Pons (tissue), 1 donor: ENCODE results near the gene MLKL.

Experiments
- DNase-seq: peaks from one replicate; pipeline ENCODE4 v3.0.0-alpha.2; 2016; ENCODE audit warnings: low spot score

Gene MLKL

GRCh38 chr16:74700438-74701225 is at the start of gene MLKL:
MLKL (minus strand) TSS chr16:74700862; CDS start chr16:74695757, 5,105 bp downstream.
- DNase-seq = peak; percentile 66

DNA sequence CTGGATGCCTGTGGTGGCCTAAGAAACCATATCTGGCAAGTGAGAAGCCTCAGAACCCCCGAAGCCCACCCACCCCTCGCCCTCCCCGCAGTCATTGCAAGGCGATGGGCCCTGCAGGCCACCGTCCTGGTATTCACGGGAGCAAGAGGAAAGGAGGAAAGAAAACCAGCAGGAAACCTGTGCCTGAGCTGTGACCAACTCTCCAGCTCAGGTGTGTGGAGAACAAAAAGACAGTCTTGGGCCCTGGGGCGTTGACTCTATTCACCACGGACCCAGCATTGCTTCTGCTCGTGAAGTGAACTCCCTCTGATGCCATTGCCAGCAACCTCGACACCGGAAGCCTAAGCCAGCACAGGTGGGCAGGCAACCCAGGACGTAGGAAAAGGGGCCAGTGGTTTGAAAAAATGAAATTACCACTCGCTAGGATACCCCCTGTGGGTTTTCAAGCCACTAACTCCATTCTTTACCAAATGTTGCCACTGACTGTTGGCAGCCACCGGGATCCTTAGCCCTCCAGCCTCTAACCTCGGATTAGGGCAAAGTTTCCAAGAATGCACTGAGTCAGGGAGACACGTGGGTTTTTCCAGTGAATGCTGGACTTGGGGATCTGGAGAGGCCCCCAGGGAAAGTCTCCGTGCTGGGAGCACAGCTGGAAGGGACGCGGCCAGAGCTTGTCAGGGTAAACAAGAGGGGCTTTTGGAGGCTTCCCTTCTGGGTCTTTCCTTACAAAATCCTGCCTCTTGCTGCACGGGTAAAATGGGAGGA is 48.8 kb upstream of the MLKL start:
- no peak for DNase-seq

DNA sequence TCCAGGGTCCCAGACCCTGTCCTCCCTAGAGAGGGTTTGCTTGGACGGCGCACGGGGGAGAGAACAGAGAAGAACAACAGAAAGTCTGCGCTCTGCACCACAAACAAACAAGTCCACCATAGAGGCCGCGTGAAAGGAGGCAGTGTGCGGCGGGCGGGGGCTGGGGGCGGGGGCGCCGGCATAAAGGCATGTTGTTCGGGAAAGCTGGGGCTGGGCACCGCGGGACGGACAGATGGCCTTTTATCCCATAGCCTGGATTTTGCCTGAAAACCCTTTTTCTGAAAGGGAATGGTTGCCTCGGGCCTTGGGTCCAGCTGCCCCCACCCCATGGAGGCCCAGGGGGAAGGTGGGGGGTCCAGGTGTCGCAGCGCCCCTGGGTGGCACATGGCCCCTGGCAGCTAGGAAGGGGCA is 48.0 kb upstream of the MLKL start:
- DNase-seq = peak; percentile 86

GRCh38 chr16:74747716-74748615 is 47.3 kb upstream of the MLKL start:
- peak; percentile 86 for DNase-seq

DNA sequence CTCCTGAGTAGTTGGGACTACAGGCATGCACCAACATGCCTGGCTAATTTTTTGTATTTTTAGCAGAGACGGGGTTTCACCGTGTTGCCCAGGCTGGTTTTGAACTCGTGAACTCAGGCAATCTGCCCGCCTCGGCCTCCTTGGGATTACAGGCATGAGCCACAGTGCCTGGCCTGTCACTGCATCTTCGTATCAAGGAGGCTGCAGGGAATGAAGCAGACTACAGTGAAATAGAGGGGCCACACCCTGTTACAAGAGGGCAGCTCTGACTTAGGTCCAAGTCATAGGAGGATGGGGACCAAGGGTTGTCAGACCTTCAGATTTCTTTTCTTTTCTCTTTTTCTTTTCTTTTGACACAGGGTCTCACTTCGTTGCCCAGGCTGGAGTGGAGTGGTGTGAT is 45.3 kb upstream of the MLKL start:
- no peak for DNase-seq

GRCh38 chr16:74745109-74745615 is 44.5 kb upstream of the MLKL start:
- DNase-seq = no peak

- no peak for DNase-seq
These were observed 43.9 kb upstream of the MLKL start for GRCh38 chr16:74744566-74744965.

- no peak for DNase-seq
These were observed 43.1 kb upstream of the MLKL start for GRCh38 chr16:74743668-74744299.

DNA sequence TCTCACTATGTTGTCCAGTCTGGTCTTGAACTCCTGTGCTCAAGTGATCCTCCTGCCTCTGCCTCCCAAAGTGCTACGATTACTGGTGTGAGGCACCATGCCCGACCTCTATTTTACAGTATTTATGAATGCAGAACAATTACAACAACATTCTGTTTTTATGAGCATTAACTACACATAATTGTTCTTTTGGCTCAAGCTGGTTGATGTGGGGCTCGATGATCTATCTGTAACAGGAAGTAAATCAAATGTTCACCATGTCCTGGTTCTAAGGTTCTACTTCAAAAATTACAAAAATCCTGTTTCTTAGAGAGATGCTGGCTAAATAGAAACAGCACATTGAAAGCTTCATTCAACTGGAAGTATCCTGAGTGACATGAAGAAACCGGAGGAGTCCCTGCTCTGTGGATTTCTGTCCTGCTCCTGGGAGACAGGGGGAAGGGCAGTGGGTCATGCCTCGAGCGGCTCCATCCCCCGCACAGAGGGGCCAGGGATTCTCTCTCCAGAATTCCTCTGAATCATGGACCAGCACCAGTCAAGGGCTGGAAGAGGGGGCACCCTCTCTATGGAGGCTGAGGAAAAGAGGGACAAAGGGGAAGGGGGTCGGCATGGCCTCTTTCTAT is 42.5 kb upstream of the MLKL start:
- DNase-seq = no peak

DNA sequence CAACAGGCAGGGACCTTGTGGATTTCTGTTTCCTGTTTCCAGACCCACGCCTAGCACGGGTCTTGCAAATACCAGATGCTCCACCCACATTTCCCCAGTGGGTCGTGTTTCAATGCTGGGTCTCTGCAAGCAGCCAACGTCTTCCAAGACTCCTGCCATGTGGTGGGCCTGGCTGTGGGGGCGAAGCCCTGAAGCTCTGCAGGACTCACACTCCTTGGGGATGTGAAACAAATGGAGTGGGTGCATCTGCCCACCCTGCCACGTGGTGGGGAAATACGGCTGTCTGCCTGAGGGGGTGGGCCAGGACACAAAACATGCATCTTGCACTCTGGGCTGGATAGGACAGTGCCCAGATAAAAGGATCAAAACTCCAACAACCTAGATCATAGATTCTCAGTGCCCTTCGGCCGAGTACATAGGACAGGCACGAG is 41.4 kb upstream of the MLKL start:
- no peak for DNase-seq

- peak; percentile 90 for DNase-seq
These were observed 40.2 kb upstream of the MLKL start for GRCh38 chr16:74740795-74741304.

GRCh38 chr16:74739275-74739674 is 38.6 kb upstream of the MLKL start:
- DNase-seq = no peak

DNA sequence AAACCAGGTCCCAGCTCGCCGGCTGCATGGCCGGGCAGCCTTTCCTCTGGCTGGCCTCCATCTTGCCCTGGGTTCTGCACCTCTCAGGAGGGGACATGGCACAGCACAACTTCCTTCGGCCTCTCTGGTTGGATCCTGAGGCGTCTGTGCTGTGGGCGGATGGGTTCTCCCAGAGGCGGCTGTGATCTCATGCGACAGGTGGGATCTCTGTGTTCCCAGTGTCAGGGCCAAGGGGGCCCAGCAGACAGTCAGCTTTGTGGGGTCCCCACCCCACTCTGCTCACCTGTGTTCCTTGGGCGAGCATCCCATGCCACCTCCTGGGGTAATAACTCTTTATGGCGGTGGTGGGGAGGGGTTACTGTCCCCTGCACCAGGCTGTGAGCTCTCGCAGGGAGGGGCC is 38.2 kb upstream of the MLKL start:
- DNase-seq = no peak

GRCh38 chr16:74738113-74738541 is 37.5 kb upstream of the MLKL start:
- no peak for DNase-seq

- DNase-seq = no peak
These were observed 36.9 kb upstream of the MLKL start for GRCh38 chr16:74737521-74737920.

- DNase-seq = no peak
These were observed 36.0 kb upstream of the MLKL start for GRCh38 chr16:74736531-74737157.

- no peak for DNase-seq
These were observed 34.9 kb upstream of the MLKL start for GRCh38 chr16:74735554-74735953.

DNA sequence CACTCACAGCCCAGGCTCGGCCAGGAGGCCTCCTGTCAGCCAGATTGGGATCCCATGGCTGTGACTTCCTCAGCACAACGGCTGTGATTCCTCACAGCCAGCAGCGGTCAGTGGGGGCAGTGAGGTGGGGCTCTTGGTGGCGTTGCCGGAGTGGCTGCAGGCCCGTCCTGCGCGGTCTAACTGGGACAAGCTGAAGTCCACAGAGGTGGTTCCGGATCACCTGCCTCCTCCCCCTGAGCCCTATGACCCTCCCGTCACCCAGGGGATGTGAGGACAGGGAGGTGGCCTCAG is 34.4 kb upstream of the MLKL start:
- DNase-seq = no peak

DNA sequence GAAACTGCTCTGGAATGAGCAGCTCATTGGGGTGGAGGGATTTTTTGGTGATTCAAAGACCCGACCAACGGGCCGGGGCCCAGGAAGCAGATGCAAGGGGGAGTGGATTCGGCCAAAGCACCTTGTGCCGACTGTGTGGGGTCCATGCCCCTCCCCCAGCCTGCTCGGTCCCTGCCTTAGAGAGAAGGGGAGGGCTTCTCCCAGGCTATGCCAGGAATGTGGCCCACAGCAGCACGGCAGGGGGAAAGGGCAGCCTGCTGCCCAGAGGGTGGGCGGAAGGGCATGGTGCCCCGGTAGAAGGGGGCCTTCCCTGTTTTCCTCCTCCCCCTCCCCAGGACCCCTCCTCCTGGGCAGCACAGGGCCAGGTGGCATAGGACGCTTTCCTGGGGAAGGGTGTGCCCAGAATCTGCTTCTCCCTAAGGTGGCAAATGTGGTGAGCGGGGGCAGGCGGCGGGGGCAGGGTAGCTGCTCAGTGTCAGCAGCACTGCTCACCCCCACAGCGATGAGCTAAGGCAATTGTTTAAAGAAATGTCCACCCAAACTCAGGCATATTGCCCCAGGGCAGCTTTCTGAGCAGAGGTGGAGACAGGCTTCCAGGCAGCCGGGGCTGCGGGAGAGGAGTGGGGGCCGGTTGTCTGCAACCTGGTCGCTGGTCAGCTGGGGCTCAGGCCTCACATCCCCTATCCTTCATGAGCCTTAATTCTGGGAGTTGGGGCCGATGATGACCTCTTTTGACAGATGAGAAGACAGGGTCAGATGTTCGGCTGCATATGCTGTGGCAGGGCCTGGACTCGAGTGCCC is 33.9 kb upstream of the MLKL start:
- no peak for DNase-seq
